K562 (cell line): ENCODE results near the gene JUNB. TPM values are rescaled to one million over a fixed set of nuclear protein-coding genes. Genes with fewer than 3 reads are reported as not detected.
A peak's percentile ranks its signal among the peaks of the same experiment; 100 is the strongest.

Source experiments
- ADNP ChIP-seq: fragments of 200-800 bp; sonication (Bioruptor generic); IDR thresholded peaks from 2 replicates; pipeline ENCODE4 v1.6.1; 2016; ENCODE audit warnings: missing genetic modification characterization, missing compliant biosample characterization
- CREM ChIP-seq: IDR thresholded peaks from 2 replicates; pipeline ENCODE4 v1.6.1; 2014; ENCODE audit warnings: antibody characterized with exemption, low read depth
- CTBP1 ChIP-seq: fragments of 450-650 bp; IDR thresholded peaks from 2 replicates; pipeline ENCODE4 v1.6.1; 2016; ENCODE audit warnings: borderline replicate concordance
- GABPB1 ChIP-seq: sonication (generic); formaldehyde crosslinking; IDR thresholded peaks from 2 replicates; pipeline ENCODE4 v1.8.0; 2022; ENCODE audit warnings: mild to moderate bottlenecking, missing genetic modification reagents
- JUND ChIP-seq, 2 experiments: IDR thresholded peaks; 2 replicates in 1 of 2; 3 replicates in 1 of 2; pipeline ENCODE4 v1.6.1; 2011; ENCODE audit warnings: borderline replicate concordance in 2 of 2, low read depth in 2 of 2, low read length in 2 of 2, improper control_type of control experiment in 1 of 2, missing biosample characterization in 1 of 2, missing genetic modification characterization in 1 of 2, missing genetic modification reagents in 1 of 2
- KDM2B ChIP-seq: fragments of 250-450 bp; sonication (Bioruptor Pico); IDR thresholded peaks from 2 replicates; pipeline ENCODE4 v1.8.0; 2021; ENCODE audit warnings: mild to moderate bottlenecking, moderate library complexity
- L3MBTL2 ChIP-seq: fragments of 450-650 bp; IDR thresholded peaks from 2 replicates; pipeline ENCODE4 v1.6.1; 2016; ENCODE audit warnings: mild to moderate bottlenecking, moderate library complexity
- NUFIP1 ChIP-seq: fragments of 450-650 bp; IDR thresholded peaks from 2 replicates; pipeline ENCODE4 v1.6.1; 2018; ENCODE audit not compliant: partially characterized antibody
- SAFB ChIP-seq: fragments of 200-400 bp; formaldehyde crosslinking; IDR thresholded peaks from 2 replicates; pipeline ENCODE4 v1.6.1; 2017; ENCODE audit warnings: low read depth, low read length, borderline replicate concordance
- SETDB1 ChIP-seq: IDR thresholded peaks from one replicate; pipeline ENCODE4 v1.6.1; 2012; ENCODE audit warnings: low read length, control low read depth, inconsistent platforms
- SIX5 ChIP-seq, 2 experiments: IDR thresholded peaks; 2 replicates each; pipeline ENCODE4 v1.6.1; 2011; ENCODE audit warnings: low read length in 2 of 2, borderline replicate concordance in 1 of 2, low read depth in 1 of 2, mild to moderate bottlenecking in 1 of 2, moderate library complexity in 1 of 2; ENCODE audit not compliant: insufficient read depth in 1 of 2
- SMARCE1 ChIP-seq: fragments of 450-650 bp; IDR thresholded peaks from 2 replicates; pipeline ENCODE4 v1.7.1; 2016; ENCODE audit warnings: mild to moderate bottlenecking
- SP1 ChIP-seq: sonication (generic); formaldehyde crosslinking; IDR thresholded peaks from 2 replicates; pipeline ENCODE4 v1.8.1; 2022; ENCODE audit warnings: mild to moderate bottlenecking, missing genetic modification reagents
- TBL1XR1 ChIP-seq, 2 experiments: IDR thresholded peaks; 2 replicates each; pipeline ENCODE4 v1.6.1; 2012; ENCODE audit warnings: improper control_type of control experiment in 2 of 2, low read length in 2 of 2, mild to moderate bottlenecking in 1 of 2
- TRIM28 ChIP-seq: fragments of 450-650 bp; IDR thresholded peaks from 2 replicates; pipeline ENCODE4 v1.6.1; 2017
- ZNF384 ChIP-seq: IDR thresholded peaks from 2 replicates; pipeline ENCODE4 v1.6.1; 2012; ENCODE audit warnings: low read depth, low read length, improper control_type of control experiment
- ZNF408 ChIP-seq: fragments of 250-450 bp; sonication (Bioruptor Pico); IDR thresholded peaks from 2 replicates; pipeline ENCODE4 v1.4.0; 2020; ENCODE audit warnings: low read depth, mild to moderate bottlenecking, moderate library complexity
- polyA plus RNA-seq, 8 experiments: library from polyadenylated mRNA; depleted of rRNA in 4 of 8; stranded (reverse) in 5 of 8; unstranded in 3 of 8; fragments of >200 nt; fragmentation: Nextera tagmentation in 2 of 8; fragmentation: Illumina TruSeq in 1 of 8; extraction: Ambion mirVana in 2 of 8; extraction: Trizol in 1 of 8; gene quantifications; 2 replicates each; pipeline versions ENCODE4 v1.2.1 to v1.2.3, GENCODE V29; 2011 to 2014; ENCODE audit warnings: inconsistent platforms in 1 of 8, missing spikeins in 1 of 8
- total RNA-seq, 7 experiments: library from RNA; depleted of rRNA in 6 of 7; stranded (reverse); fragments of >200 nt in 6 of 7; fragmentation: Illumina TruSeq in 2 of 7; extraction: Trizol in 2 of 7; gene quantifications; 2 replicates each; pipeline versions ENCODE4 v1.2.1 to v1.2.3, GENCODE V29; 2011 to 2021; ENCODE audit warnings: low replicate concordance in 1 of 7
- TF ChIP-seq, protein P1 (sequence below): fragments of 450-650 bp; IDR thresholded peaks from 2 replicates; pipeline ENCODE4 v1.6.1; 2017; ENCODE audit warnings: antibody characterized with exemption
- TF ChIP-seq, protein P2 (sequence below), 2 experiments: fragments of 200-800 bp in 1 of 2; sonication (Bioruptor generic) in 1 of 2; sonication (generic) in 1 of 2; formaldehyde crosslinking in 1 of 2; IDR thresholded peaks in 1 of 2; conservative IDR thresholded peaks in 1 of 2; 2 replicates each; pipeline versions ENCODE4 v1.5.0 to v1.6.1; 2016 to 2020; ENCODE audit warnings: missing compliant biosample characterization in 1 of 2, missing genetic modification characterization in 1 of 2, missing genetic modification reagents in 1 of 2
- TF ChIP-seq, protein P3 (sequence below): fragments of 450-650 bp; IDR thresholded peaks from 2 replicates; pipeline ENCODE4 v1.6.1; 2016; ENCODE audit warnings: antibody characterized with exemption
- TF ChIP-seq, protein P4 (sequence below): fragments of 450-650 bp; IDR thresholded peaks from 2 replicates; pipeline ENCODE4 v1.6.1; 2016; ENCODE audit warnings: missing biosample characterization, missing genetic modification characterization

JUNB gene
- total and polyA plus RNA-seq, 9 of the 15 experiments (the other 6 are each of a cell fraction or from before 2014, with no cell fraction given), result 0.23 to 88.1 (median 13.1) TPM

DNA sequence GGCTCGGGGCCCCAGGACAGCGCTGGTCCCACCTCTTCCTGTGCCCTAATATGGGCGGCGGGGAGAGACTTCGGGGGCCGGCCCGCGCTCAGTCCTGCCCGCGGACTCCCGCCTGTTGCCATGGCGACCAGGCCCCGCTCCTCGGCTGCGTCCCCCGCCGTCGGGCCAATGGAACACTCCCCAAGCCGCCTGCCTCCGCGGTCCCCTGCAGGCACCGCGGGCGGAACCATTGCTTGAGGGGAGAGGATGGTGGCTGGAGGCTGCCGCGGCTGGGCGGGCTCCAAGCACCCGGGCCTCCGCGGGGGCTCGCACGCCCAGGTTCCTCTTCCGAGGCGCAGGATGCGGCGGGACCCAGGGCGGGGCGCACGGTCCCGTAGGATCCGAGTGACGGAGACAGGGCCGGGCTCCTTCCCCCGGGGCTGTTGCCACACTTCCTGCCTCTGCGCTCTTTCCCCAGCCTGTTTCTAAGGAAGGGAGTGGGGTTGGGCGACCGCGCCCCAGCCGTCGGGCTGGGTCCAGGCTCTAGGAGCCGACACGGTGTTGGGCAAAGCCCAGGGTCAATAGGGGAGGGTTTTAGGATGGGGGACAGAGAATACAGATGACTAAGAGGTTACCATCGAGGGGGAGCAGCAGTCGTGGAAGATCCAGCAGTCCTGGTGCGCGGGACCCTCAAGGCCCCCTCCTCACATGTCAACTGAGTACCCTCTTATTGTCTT lies 1.2 kb upstream of the JUNB start (continued):
- TF ChIP-seq JUND (IDR thresholded peaks at IDR 0.05; ENCODE audit: borderline replicate concordance, low read depth, low read length) (peak; percentile 92), JUND (tag; IDR thresholded peaks at IDR 0.05; ENCODE audit: borderline replicate concordance, low read depth, low read length) (no peak), KDM2B (CRISPR knock-in tag) (no peak), ZNF384 (no peak), SAFB (peak; percentile 32; the same call in 1 of the 2 replicates), NUFIP1 (peak; percentile 70), L3MBTL2 (peak; percentile 76), SMARCE1 (0 out of 2 replicates have a peak, but pooled peaks have one; percentile 7), GABPB1 (CRISPR knock-in tag) (peak; percentile 87), SIX5 (IDR thresholded peaks at IDR 0.05; ENCODE audit: borderline replicate concordance in 1 of 2, insufficient read depth in 1 of 2, low read depth in 1 of 2, low read length in 2 of 2) (peak in 1 of 2 experiments; percentile 48; a peak in 2 of 4 replicates), CTBP1 (peak; percentile 96), ZNF408 (CRISPR knock-in tag) (no peak), SETDB1 (no peak), ADNP (tag) (no peak), TRIM28 (no peak), CREM (peak; percentile 47), SP1 (CRISPR knock-in tag) (peak; percentile 87), TBL1XR1 (IDR thresholded peaks at IDR 0.05; ENCODE audit: low read length in 2 of 2) (0 out of 4 replicates have a peak, but pooled peaks of 1 of the 2 experiments have one; percentile 31)
- TF ChIP-seq, protein P1, sequence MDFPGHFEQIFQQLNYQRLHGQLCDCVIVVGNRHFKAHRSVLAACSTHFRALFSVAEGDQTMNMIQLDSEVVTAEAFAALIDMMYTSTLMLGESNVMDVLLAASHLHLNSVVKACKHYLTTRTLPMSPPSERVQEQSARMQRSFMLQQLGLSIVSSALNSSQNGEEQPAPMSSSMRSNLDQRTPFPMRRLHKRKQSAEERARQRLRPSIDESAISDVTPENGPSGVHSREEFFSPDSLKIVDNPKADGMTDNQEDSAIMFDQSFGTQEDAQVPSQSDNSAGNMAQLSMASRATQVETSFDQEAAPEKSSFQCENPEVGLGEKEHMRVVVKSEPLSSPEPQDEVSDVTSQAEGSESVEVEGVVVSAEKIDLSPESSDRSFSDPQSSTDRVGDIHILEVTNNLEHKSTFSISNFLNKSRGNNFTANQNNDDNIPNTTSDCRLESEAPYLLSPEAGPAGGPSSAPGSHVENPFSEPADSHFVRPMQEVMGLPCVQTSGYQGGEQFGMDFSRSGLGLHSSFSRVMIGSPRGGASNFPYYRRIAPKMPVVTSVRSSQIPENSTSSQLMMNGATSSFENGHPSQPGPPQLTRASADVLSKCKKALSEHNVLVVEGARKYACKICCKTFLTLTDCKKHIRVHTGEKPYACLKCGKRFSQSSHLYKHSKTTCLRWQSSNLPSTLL, result no peak
- TF ChIP-seq, protein P2, sequence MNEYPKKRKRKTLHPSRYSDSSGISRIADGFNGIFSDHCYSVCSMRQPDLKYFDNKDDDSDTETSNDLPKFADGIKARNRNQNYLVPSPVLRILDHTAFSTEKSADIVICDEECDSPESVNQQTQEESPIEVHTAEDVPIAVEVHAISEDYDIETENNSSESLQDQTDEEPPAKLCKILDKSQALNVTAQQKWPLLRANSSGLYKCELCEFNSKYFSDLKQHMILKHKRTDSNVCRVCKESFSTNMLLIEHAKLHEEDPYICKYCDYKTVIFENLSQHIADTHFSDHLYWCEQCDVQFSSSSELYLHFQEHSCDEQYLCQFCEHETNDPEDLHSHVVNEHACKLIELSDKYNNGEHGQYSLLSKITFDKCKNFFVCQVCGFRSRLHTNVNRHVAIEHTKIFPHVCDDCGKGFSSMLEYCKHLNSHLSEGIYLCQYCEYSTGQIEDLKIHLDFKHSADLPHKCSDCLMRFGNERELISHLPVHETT (CRISPR knock-in tag; conservative IDR thresholded peaks at IDR 0.05 in 1 of 2, IDR thresholded peaks at IDR 0.05 in 1 of 2), result peak in 1 of 2 experiments; percentile 86; a peak in 1 of 4 replicates
- TF ChIP-seq, protein P3, sequence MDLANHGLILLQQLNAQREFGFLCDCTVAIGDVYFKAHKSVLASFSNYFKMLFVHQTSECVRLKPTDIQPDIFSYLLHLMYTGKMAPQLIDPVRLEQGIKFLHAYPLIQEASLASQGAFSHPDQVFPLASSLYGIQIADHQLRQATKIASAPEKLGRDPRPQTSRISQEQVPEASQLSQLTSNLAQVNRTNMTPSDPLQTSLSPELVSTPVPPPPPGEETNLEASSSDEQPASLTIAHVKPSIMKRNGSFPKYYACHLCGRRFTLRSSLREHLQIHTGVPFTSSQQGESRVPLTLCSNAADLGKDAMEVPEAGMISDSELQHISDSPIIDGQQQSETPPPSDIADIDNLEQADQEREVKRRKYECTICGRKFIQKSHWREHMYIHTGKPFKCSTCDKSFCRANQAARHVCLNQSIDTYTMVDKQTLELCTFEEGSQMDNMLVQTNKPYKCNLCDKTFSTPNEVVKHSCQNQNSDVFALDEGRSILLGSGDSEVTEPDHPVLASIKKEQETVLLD, result no peak
- TF ChIP-seq, protein P4, sequence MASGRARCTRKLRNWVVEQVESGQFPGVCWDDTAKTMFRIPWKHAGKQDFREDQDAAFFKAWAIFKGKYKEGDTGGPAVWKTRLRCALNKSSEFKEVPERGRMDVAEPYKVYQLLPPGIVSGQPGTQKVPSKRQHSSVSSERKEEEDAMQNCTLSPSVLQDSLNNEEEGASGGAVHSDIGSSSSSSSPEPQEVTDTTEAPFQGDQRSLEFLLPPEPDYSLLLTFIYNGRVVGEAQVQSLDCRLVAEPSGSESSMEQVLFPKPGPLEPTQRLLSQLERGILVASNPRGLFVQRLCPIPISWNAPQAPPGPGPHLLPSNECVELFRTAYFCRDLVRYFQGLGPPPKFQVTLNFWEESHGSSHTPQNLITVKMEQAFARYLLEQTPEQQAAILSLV (tag), result no peak
